OCI-LY3 (cell line): ENCODE measurements around the gene GPC3.

Experiments used
- CTCF ChIP-seq: fragments of 200-600, 300-600 bp; sonication (generic); IDR thresholded peaks from 2 replicates; pipeline ENCODE4 v1.5.1; 2014; ENCODE audit warnings: antibody characterized with exemption, low read length, low read depth
- EZH2phosphoT487 ChIP-seq: fragments of 200-600 bp; shearing (Covaris generic); IDR thresholded peaks from 2 replicates; pipeline ENCODE4 v1.6.1; 2018; ENCODE audit warnings: antibody characterized with exemption, mixed run types, low read depth

DNA sequence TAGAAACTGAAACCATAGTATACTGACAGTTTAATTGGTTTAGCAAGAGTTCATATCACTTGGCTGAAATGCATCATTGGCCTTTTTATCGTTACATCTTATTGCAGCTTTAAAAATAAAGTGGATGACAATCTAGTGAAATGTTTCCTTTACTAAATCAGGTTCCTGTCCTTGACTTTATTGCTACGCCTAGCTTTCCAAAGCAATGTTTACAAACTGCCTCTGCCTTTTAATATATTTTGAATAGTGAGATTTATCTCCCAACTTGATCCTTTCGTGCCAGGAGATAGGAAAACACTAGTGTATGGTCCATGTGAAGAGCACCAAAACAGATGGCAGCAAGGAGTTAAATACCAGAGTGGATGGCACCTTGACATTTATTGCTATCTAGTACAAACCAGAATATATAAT is 67.0 kb downstream of the GPC3 start:
- TF ChIP-seq CTCF = no peak
- no peak for TF ChIP-seq EZH2phosphoT487
